Measurements from ENCODE around the gene TMEM11.
"Not testable (repeated sequence)": the region's sequence is repeated elsewhere in the genome, so short reads cannot be mapped to it uniquely, and the experiment has no call there.

The TMEM11 gene

GRCh38 chr17:21199856-21200255 is 14.1 kb downstream of the TMEM11 start:
- H3K4me3 ChIP-seq (ENCODE audit: low read depth, low read length), result no peak overlapping the region
- TF ChIP-seq, protein P1, sequence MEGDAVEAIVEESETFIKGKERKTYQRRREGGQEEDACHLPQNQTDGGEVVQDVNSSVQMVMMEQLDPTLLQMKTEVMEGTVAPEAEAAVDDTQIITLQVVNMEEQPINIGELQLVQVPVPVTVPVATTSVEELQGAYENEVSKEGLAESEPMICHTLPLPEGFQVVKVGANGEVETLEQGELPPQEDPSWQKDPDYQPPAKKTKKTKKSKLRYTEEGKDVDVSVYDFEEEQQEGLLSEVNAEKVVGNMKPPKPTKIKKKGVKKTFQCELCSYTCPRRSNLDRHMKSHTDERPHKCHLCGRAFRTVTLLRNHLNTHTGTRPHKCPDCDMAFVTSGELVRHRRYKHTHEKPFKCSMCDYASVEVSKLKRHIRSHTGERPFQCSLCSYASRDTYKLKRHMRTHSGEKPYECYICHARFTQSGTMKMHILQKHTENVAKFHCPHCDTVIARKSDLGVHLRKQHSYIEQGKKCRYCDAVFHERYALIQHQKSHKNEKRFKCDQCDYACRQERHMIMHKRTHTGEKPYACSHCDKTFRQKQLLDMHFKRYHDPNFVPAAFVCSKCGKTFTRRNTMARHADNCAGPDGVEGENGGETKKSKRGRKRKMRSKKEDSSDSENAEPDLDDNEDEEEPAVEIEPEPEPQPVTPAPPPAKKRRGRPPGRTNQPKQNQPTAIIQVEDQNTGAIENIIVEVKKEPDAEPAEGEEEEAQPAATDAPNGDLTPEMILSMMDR (IDR thresholded peaks at IDR 0.05; ENCODE audit: borderline replicate concordance, insufficient read depth, low read depth, low read length), result no peak

GRCh38 chr17:21199311-21199710 is 14.7 kb downstream of the TMEM11 start:
- TF ChIP-seq, protein P1 (IDR thresholded peaks at IDR 0.05; ENCODE audit: borderline replicate concordance, insufficient read depth, low read depth, low read length), result no peak
- H3K4me3 ChIP-seq (ENCODE audit: low read depth, low read length), result no peak overlapping the region

DNA sequence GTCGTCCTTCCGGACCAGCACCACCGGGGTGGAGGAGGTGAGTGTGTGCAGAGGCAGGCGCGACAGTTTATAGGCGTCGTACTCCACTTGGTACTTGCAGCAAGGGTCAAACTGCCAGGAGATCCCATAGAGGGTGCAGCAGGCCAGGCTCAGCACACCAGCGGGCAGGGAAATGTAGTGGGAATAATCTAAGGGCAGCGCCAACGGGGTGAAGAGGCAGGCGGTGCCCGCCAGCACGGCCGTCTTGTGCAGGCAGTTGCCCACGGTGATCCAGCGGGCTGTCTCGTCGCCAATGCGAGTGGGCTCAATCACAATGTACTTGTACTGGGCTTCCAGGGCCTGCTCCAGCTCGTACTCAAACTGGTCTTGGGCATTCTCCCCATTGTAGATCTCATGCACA is 15.6 kb downstream of the TMEM11 start:
- TF ChIP-seq, protein P1 (IDR thresholded peaks at IDR 0.05; ENCODE audit: borderline replicate concordance, insufficient read depth, low read depth, low read length), result no peak

DNA sequence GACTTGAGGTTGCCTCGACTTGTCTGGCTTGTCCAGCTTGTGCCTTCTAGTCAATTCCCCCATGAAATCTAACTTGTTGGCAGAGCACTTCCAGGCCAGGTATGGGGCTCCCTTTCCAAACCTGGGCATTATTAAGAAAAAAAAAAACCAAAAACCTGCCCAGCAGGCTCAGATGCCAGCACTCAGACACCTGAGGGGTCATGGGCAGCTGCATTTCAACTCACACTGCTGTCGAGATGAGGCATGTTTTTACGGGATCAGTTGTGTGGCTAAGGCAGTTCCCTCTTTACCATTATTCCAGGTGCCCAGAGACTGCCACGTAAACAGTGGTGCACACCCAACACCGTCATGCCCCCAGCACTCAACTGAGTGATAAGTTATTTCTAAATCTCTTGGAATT is 17.8 kb downstream of the TMEM11 start:
- TF ChIP-seq, protein P1 (IDR thresholded peaks at IDR 0.05; ENCODE audit: borderline replicate concordance, insufficient read depth, low read depth, low read length), result no peak
- no peak overlapping the region for H3K4me3 ChIP-seq (ENCODE audit: low read depth, low read length)

More for the DNA sequence above, 15.6 kb downstream of the TMEM11 start:
- no peak overlapping the region for H3K4me3 ChIP-seq (ENCODE audit: low read depth, low read length)

- TF ChIP-seq, protein P1 (IDR thresholded peaks at IDR 0.05; ENCODE audit: borderline replicate concordance, insufficient read depth, low read depth, low read length), result no peak
- H3K4me3 ChIP-seq (ENCODE audit: low read depth, low read length), result no peak overlapping the region
Observed at GRCh38 chr17:21194703-21195102, 19.3 kb downstream of the TMEM11 start.

GRCh38 chr17:21194226-21194625 is 19.7 kb downstream of the TMEM11 start:
- no peak overlapping the region for H3K4me3 ChIP-seq (ENCODE audit: low read depth, low read length)
- TF ChIP-seq, protein P1 (IDR thresholded peaks at IDR 0.05; ENCODE audit: borderline replicate concordance, insufficient read depth, low read depth, low read length), result no peak

DNA sequence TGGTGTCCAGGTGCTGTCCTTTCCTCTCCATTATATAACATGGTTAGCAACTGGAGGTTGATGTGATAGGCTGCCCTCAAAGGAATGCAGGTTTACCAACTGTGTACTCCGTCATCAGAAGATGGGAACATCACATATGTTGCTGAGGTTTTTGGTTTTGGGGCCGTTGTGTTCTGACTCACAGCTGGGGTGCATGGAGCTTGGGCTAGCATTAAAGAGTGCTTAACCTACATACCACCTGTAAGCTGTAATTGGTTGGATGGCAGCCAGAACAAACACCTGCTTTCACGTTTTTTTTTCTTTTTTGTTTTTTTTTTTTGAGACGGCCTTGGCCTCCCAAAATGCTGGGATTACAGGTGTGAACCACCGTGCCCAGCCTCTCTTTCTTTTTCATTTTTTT is 20.9 kb downstream of the TMEM11 start:
- TF ChIP-seq, protein P1 (IDR thresholded peaks at IDR 0.05; ENCODE audit: borderline replicate concordance, insufficient read depth, low read depth, low read length), result no peak
- H3K4me3 ChIP-seq (ENCODE audit: low read depth, low read length), result no peak overlapping the region

DNA sequence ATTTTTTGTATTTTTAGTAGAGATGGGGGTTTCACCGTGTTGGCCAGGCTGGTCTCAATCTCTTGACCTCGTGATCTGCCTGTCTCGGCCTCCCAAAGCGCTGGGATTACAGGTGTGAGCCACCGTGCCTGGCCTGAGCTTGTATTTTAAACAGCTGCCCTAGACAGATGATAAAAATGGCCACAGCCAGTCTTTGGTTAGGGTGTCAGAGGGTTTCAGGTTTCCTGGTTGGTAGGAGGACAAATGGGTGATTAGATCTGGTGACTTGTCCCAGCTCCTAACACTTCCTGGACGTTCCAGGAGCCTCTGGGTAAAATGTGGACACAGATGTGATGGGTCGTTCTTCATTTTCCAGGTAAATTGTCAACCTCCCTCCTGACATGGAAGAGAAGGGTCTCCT is 21.5 kb downstream of the TMEM11 start:
- not testable (repeated sequence) for H3K4me3 ChIP-seq (ENCODE audit: low read depth, low read length)
